GM13976 (cell line): Measurements from ENCODE around the gene BOLA2B.
"Not testable (repeated sequence)": the region's sequence is repeated elsewhere in the genome, so short reads cannot be mapped to it uniquely, and the experiment has no call there.

Source experiments
- DNase-seq: peaks from one replicate; pipeline ENCODE4 v3.0.0; 2012; ENCODE audit warnings: low spot score
- in situ Hi-C: fragments of 300-500 bp; cut with MboI; formaldehyde crosslinking; loops from one replicate; pipeline ENCODE4 v1.12.0; 2022; ENCODE audit warnings: low sequenced_read_pairs, mixed read lengths, inconsistent platforms; ENCODE audit not compliant: unreplicated experiment

Gene BOLA2B

DNA sequence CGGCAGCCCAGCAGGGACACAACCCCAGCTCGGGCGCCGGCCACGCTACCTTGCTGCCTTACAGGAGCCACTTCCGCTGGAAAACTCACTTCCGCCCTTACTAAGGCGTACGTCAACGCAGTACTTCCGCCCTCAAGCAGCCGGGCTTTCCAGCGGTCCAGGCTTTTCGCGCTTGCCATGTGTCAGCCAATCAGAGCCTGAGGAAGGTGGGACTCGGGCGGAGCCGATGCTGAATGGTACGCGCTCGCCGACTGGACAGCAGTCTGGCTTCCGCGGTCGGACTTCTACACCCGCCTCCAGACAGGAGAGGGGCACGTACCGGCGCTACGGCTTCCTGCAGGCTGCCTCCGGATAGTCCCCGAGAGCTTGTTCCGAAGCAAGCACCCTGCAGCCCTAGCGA, at the start of gene BOLA2B, which contains the start of gene SLX1A:
BOLA2B (minus strand) TSS at position 52 of the 400 bp plus-strand sequence. CDS start 71 bp downstream, outside the sequence.
SLX1A (plus strand) TSS at position 261 of the 400 bp plus-strand sequence. CDS start 210 bp downstream, outside the sequence.
- not testable (repeated sequence) for DNase-seq
- in situ Hi-C loops: loop anchor here (25.0 kb wide), 1 partner anchor 219 kb away; the partner anchor contains the start of gene ZNF771

DNA sequence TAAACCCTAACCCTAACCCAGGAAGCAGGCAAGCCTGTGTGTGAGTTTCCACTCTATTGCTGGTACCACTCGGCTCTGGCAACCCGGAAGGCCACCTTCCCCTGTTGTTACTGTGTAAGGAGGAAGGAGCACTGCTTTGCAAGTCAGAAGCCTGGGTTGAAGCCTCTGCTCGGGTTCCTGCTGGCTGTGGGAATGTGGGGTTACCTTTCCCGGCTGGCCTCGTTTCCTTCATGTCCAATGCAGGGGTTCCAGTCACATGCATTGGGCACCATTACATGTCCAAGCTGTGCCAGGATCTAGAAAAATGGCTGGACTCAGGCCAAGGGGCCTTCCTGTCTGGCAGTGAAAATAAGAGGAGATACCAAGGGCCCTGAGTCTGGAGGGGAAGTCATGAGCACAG, 23.6 kb upstream of the BOLA2B start:
- in situ Hi-C loops, DNase-seq: not testable (repeated sequence)

DNA sequence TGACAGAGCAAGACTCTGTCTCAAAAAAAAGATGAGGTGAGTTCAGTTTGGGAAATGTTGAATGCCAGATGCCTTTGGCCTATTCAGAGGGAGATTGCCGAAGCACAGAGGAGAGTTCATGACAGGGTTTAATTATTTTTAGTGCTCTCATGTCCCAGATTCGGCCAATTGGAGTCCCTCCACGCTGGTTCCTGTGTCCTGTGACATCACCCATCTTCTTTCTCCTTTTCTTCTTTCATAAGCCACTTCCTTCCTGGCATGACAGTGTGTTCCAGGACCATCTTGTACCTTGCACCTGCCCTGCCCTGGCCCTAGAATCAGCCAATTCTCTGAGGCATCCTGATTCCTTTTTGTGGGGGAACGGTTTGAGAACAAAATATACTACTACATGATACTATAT, 17.9 kb upstream of the BOLA2B start:
- DNase-seq, in situ Hi-C loops: not testable (repeated sequence)

DNA sequence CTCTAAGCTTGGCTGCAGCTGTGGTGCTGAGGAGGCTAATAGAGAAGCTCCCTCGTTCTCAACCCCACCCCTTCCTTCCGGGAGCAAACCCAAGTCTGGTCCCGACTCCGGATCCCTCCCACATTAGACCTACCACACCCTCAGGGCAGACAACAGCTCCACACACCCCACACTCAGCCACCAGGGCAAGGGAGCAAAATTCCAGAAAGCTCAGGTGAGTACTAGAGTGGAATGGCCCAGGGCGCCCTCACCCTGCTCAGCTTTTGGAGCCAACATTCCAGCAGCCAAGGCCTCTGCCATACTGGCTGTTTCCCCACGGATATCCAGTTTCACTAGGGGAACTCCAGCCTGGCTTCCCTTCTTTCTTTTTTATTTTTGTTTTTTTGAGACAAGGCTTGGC, 15.6 kb upstream of the BOLA2B start:
- DNase-seq, in situ Hi-C loops: not testable (repeated sequence)

DNA sequence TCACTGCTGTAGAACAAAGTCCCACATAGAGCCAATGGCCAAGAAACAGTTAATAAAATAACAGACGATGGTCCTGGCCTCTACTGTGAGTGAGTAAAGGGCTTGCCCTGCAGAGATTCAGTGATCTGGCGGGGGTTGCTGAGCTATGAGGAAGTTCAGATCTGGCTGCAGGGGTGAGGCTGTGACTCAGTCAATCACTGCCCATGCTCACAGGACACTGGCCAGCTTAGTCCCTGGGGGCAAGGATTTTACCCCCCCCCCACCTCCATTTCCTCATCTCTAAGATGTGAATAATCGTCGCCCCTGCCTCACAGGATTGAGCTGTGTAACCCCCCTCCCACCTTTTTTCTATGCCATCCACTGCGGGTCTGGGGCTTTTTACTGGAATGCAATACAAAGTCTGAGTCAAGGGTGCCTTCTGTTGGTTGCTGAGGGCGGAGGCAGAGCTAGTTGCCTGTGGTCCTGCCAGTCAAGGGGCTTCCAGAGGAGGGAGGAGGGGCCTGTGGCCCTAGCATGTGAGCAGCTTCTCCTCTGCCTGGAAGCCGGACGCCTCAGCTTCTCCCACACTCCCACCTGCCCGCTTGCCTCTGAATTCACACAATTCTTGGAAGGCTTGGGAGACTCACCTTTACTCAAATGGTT, 13.7 kb upstream of the BOLA2B start:
- DNase-seq, in situ Hi-C loops: not testable (repeated sequence)

DNA sequence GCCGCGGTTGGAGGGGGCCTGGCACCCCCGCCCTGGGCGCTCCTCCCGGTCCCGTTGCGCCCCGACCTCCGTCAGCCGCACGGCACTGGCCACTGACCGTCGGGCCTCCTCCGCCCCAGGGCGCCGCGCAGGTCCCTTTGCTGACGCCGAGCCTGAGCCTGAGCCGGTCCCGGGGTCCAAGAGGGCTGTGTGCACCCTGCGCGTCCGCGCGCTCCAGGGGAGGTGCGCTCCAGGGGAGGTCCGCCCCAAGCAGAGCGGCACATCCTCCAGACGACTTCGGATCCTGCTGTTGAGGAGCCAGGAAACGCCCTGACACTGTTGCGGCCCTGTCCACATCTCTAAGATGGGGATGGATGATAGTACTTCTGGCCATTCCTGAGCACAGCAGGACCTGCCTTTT, 12.8 kb upstream of the BOLA2B start:
- in situ Hi-C loops, DNase-seq: not testable (repeated sequence)

DNA sequence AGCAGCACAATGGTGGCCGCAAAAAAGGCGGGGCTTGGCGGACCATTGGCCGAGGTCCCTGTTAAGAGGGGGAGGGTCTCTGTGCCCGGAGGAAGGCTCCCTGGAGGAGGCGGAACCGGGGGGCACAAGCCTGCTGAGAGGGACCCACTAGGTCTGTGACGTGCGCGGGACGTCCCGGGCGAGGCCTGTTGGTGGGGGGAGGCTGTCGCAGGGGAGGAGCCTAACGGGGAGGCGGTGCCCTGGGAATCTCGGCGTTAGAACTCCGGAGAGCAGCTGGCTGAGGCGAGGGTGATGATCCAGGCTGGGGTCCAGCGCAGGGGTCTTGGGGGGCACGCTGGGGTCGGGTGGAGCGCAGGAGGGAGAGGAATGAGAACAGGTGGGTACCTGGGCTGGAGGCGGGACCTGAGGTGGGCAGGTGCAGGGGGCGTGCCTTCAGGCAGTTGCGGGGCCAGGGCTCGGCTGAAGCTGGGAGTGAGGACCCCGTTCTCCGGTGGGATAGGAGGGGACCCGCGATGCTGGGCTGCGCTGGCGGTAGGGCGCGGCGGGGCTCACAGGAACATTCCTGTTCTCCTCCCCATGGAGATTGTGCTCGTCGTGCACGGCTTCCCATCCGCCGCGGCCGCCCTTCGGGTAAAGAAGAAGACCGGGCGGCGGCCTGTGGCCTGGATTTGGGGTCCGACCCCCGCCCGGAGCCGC, 12.2 kb upstream of the BOLA2B start:
- in situ Hi-C loops, DNase-seq: not testable (repeated sequence)

DNA sequence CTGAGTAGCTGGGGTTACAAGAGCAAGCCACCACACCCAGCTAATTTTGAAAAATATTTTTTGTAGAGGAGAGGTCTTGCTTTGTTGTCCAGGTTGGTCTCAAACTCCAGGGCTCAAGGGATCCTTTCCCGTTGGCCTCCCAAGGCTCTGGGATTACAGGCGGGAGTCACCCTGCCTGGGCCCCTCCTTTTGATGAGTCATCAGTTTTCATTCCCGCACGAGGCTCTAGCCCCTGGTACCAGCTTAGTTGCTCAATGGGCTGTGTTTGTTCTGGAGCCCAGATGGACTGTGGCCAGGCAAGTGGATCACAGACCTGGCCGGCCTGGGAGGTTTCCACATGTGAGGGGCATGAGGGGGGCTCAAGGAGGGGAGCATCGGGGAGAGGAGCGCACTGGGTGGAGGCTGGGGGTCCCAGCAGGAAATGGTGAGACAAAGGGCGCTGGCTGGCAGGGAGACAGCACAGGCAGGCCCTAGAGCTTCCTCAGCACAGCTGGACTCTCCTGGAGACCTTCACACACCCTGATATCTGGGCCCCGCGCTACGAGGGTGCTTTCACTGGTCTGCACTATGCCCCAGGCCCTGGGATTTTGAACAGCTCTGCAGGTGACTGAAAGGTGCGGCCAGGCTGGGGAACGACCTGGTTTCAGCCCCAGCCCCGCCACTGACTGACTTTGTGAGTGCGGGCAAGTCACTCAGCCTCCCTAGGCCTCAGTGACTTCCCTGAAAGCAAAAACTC, 6.3 kb upstream of the BOLA2B start:
- DNase-seq: not testable (repeated sequence)
- in situ Hi-C loops: loop anchor here (25.0 kb wide), 1 partner anchor 213 kb away; the partner anchor contains the start of gene ZNF771

DNA sequence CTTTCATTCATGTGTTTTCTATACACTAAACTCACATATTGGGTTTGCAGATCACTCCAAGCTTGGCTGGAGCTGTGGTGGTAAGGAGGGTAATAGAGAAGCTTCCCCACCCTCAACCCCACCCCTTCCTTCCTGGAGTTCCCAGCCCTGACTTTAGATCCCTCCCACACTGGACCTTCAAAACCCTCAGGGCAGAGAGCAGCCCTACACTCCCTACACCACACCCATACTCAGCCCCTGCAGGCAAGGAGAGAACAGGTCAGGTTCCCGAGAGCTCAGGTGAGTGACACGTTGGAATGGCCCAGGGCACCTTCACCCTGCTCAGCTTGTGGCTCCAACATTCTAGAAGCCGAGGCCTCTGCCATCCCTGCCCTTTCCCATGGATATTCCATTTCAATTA, 5.6 kb upstream of the BOLA2B start, which contains the start of gene SULT1A3:
SULT1A3 (plus strand) TSS at position 207 of the 400 bp plus-strand sequence. CDS start 1,474 bp downstream, outside the sequence.
- in situ Hi-C loops: loop anchor here (25.0 kb wide), 1 partner anchor 213 kb away; the partner anchor contains the start of gene ZNF771
- DNase-seq: not testable (repeated sequence)

DNA sequence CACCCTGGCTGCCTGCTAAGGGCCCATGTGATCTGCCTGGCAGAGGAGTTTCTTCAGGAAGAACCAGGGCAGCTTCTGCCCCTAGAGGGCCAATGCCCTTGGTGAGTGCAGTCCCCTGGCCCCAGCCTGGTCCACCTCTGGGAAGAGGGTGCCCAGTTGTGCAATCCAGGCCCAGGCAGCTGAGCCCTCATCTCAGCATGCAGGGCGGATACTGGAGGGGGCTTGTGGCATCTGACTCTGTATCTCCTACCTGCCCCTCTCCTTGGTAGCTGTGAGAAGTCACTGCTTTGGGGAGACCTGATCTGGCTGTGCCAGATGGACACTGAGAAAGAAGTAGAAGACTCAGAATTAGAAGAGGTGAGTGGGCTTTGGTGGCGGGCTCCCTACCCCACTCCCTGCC, 3.5 kb upstream of the BOLA2B start:
- in situ Hi-C loops: loop anchor here (25.0 kb wide), 1 partner anchor 215 kb away; the partner anchor contains the start of gene ZNF771
- DNase-seq: not testable (repeated sequence)

DNA sequence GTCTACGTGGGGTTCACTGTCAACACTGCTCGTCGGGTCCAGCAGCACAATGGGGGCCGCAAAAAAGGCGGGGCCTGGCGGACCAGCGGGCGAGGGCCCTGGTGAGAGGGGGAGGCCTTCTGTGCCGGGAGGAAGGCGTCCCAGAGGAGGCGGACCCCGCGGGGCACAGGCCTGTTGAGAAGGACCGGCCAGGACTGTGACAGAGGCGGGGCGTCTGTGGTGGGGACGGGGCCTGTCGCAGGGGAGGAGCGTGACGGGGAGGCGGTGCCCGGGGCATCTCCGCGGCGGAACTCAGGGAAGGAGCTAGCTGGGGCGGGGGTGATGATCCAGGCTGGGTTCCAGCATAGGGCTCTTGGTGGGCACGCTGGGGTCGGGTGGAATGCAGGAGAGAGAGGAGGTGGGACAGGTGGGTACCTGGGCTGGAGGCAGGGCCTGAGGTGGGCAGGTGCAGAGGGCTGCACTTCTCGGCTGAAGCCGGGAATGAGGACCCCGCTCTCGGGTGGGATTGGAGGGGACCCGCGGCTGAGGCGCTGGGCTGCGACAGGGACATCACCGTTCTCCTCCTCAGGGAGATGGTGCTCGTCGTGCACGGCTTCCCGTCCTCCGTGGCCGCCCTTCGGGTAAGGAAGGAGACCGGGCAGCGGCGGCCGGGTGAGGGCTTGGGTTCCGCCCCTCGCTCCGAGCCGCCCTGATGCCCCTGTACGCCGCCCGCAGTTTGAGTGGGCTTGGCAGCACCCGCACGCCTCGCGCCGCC, 883 bp upstream of the BOLA2B start:
- in situ Hi-C loops: loop anchor here (25.0 kb wide), 1 partner anchor 218 kb away; the partner anchor contains the start of gene ZNF771

DNA sequence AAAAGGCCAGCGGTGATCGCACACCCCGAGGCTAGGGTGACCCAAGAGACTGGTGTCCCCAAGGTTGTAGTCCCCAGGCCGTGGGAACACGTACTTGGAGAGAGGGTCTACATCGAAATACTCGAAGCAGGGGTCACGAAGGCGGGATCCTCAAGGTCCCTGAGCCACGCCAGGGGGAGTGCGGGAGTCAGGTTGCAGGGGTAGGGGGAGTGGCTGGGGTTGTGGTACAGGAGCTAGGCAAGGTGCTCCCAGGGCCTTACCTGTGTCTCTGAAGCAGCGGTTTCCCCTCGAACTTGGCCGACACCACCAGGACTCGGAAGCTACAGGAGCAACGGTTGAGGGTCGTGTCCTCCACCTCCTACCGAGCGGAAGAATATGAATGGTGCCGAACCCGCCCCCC, 368 bp downstream of the BOLA2B start:
- in situ Hi-C loops: loop anchor here (25.0 kb wide), 1 partner anchor 219 kb away; the partner anchor contains the start of gene ZNF771
- not testable (repeated sequence) for DNase-seq

More for the DNA sequence above, 883 bp upstream of the BOLA2B start:
- not testable (repeated sequence) for DNase-seq

DNA sequence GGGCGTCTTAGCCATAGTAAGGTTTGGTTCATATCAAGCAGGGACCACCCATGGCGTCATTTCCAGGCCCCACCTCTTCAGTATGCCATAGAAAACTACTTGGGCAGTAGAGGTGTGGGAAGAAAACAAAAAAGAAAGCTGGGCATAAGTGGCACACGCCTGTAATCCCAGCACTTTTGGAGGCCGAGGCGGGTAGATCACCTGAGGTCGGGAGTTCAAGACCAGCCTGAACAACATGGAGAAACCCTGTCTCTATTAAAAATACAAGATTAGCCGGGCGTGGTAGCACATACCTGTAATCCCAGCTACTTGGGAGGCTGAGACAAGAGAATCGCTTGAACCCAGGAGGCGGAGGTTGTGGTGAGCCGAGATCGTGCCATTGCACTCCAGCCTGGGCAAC, 2.3 kb downstream of the BOLA2B start:
- in situ Hi-C loops: loop anchor here (25.0 kb wide), 1 partner anchor 221 kb away; the partner anchor contains the start of gene ZNF771
- not testable (repeated sequence) for DNase-seq
